ENCODE data around the gene HOXB7. TPM values are rescaled to one million over a fixed set of nuclear protein-coding genes. Genes with fewer than 3 reads are reported as not detected.
A peak's percentile ranks its signal among the peaks of the same experiment; 100 is the strongest.

HOXB7 gene
- total RNA-seq, 2 donors from 2014 or later = 1.1 to 2.7 TPM

DNA sequence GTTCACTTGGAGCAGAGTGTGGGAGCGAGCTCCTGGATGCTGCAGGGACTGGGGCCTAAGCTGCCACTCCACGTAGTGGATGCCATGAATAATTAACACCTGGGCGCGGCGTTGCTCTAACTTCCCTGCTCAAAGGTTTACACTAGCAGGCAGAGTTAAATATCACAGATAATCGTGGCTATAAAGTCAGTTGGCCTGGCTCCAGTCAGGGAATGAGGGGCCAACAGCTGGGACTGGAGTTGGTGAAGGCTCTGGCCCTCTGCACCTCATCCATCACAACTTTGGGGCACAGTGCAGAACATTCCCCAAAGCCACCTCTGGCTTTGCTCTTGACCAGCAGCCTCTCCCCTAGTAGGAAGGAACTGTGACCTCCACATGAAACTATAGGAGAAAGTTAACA, 43.6 kb downstream of the HOXB7 start:
- H3K36me3 Mint-ChIP-seq = no peaks in the 10 kb centered on the region
- peaks cover 0 to 2% of the 10 kb centered on the region in 2 donors for H3K27me3 Mint-ChIP-seq
- peaks cover 0 to 23% of the 10 kb centered on the region in 2 donors for H3K4me1 Mint-ChIP-seq (ENCODE audit: low read depth in 2 of 2)
- no peak overlapping the region for H3K27ac Mint-ChIP-seq
- no peak for ATAC-seq
- DNase-seq (ENCODE audit: low spot score) = no peak
- no peak overlapping the region for H3K4me3 Mint-ChIP-seq
- H3K9me3 Mint-ChIP-seq = no peaks in the 10 kb centered on the region

DNA sequence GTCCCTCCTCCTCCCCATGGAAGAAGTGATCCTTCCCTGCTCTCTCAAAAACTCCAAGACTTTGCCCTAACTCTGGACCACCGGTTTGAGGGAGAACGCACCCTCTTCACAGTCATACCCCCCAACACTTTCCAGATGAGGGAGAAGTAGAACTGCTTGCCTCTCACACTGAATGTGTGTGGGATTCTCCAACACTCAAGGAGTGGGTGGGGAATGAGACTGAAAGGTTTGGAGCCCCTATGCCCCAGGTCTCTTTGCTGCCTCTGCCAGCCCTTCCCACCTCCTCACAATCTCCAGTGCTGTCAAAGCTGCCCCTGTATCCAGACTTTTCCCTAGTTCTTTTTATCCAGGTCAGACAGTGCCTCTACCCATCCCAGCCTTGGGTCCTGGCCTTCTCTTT, 44.1 kb downstream of the HOXB7 start:
- peaks cover 0 to 2% of the 10 kb centered on the region in 2 donors for H3K27me3 Mint-ChIP-seq
- H3K36me3 Mint-ChIP-seq = no peaks in the 10 kb centered on the region
- H3K4me3 Mint-ChIP-seq = no peak overlapping the region
- H3K4me1 Mint-ChIP-seq (ENCODE audit: low read depth in 2 of 2) = peaks cover 3 to 25% of the 10 kb centered on the region in 2 donors
- H3K27ac Mint-ChIP-seq = no peak overlapping the region
- DNase-seq (ENCODE audit: low spot score) = no peak
- H3K9me3 Mint-ChIP-seq = no peaks in the 10 kb centered on the region
- ATAC-seq = no peak

DNA sequence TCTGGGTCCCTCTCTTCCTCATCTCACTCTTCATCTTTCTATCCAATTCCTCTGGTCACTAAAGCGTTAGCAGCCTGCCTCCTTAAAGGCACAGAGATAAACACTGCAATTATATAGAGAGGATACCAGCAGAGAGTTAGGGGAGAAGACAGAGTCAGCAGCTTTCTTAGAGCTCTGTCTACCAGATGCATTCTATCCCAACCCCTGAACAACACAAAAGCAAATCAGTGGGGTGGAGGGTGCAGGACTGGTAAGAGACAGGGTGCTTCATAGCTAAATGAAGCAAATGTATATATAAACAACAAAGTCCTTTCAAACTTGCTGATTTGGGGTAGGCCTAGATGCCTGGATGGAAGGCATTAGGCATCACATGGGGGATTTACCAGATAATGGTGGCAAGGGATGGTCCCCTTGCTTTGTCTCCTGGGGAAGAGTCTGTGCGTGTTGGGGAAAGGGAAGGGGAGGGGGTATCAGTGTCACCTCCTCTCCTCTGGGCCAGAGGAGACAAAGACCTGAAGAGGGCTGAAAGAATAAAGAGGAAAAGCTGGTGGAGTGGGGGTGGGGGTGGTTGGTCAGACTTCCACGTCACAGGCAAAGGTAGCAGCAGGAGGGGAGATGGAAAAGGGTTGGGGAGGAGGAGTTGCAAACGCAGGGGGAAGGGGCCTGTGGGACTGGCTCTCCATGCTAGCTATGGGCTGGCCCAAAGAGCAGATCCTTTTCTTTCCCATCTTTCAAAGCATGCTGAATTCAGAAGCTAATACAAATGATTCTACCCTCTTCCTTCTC, 44.7 kb downstream of the HOXB7 start:
- no peak overlapping the region for H3K4me3 Mint-ChIP-seq
- H3K27me3 Mint-ChIP-seq = peaks cover 0 to 2% of the 10 kb centered on the region in 2 donors
- H3K27ac Mint-ChIP-seq = no peak overlapping the region
- DNase-seq (ENCODE audit: low spot score) (no peak), ATAC-seq (no peak)
- H3K4me1 Mint-ChIP-seq (ENCODE audit: low read depth in 2 of 2) = peaks cover 9 to 30% of the 10 kb centered on the region in 2 donors
- H3K9me3 Mint-ChIP-seq = no peaks in the 10 kb centered on the region
- no peaks in the 10 kb centered on the region for H3K36me3 Mint-ChIP-seq

DNA sequence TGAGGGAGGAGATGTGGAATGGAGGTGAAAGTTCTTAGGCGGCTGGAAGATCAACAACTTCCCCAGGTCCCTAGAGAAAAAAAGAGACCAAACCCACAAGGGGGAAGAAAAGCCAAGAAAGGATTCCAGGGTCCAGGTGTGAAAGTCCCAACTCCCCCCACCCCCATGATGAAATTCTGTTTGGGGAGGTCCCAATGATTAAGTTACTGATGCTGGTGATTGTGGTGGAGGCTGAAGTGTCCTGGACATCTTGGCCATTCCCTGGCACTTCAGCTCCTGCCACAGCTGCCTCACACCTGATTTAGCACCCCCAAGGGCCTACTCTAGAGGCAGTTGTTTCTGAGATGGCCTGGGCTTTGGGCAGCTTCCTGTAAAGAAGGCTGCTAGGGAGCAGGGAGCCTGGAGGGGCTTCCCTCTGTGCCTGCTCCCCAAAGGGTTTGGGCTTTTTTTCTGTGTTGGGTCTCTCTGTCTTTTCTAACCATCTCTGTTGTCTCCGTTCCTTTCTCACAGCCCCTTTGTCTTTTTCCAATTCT, 45.7 kb downstream of the HOXB7 start:
- Mint-ChIP-seq H3K36me3 (no peaks in the 10 kb centered on the region), H3K4me1 (ENCODE audit: low read depth in 2 of 2) (peaks cover 11 to 35% of the 10 kb centered on the region in 2 donors), H3K9me3 (no peaks in the 10 kb centered on the region), H3K4me3 (no peak overlapping the region), H3K27me3 (peaks cover 0 to 2% of the 10 kb centered on the region in 2 donors), H3K27ac (no peak overlapping the region)
- DNase-seq (ENCODE audit: low spot score) (no peak), ATAC-seq (no peak)

DNA sequence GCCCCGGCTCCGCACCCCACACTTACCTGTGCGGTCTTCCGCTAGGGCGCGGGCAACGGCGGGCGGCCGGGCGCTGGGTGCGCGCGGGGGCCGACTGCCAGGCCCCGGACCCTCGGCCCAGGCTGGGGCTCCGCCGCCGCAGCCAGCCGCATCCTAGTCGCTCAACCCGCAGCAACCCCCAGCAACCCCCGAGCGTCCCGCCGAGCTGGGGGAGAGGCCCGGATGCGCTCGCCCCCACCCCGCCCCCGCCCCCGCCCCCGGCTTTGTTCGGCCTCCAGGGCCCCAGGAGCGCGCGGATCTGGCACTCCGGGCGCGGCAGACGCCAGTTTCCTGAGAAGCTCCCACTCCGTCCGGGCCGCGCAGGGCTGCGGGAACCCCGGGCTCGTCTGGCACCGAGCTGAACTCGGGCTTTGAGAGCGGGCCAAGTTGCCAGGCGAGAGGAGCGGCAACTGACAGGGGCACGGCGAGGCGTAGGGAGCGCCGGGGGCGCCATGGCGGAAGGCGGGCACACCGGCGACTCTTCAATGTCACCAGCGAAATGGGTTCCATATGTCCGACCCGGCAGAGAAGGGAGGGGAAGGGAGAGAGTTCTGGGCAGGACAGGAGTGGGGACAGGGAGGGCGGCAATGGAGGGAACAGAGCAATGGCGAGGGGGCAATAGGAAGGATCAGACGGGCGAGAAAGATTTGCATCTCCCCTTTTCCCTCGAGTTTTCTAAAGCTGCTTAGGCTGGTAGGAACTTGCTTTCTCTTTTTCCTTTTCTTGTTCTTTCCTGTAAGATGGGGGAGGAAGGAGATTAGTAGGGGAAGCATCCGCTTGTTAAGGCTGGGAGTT, 46.4 kb downstream of the HOXB7 start:
- Mint-ChIP-seq H3K4me3 (no peak overlapping the region), H3K27ac (no peak overlapping the region), H3K4me1 (ENCODE audit: low read depth in 2 of 2) (peaks cover 11 to 35% of the 10 kb centered on the region in 2 donors), H3K9me3 (no peaks in the 10 kb centered on the region), H3K36me3 (no peaks in the 10 kb centered on the region), H3K27me3 (peaks cover 0 to 2% of the 10 kb centered on the region in 2 donors)
- DNase-seq (ENCODE audit: low spot score) (no peak), ATAC-seq (peak; percentile 36 to 55)

DNA sequence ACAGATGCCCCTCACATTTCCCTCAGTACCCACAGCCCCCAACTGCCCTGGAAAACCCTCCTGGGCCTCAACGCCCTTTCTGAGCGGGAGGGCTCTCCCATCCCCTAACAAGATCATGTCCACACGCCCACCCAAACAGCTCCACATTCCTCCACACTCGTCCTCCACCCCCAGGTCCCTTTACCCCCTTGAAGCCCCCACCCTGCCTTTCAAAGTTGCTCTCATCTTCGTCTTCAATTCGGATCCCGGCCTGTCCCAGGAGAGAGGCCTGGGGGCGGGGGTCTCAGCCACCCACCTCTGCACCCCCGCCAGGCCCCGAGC, 47.0 kb downstream of the HOXB7 start:
- no peak for ATAC-seq
- H3K9me3 Mint-ChIP-seq = no peaks in the 10 kb centered on the region
- H3K27ac Mint-ChIP-seq = no peak overlapping the region

DNA sequence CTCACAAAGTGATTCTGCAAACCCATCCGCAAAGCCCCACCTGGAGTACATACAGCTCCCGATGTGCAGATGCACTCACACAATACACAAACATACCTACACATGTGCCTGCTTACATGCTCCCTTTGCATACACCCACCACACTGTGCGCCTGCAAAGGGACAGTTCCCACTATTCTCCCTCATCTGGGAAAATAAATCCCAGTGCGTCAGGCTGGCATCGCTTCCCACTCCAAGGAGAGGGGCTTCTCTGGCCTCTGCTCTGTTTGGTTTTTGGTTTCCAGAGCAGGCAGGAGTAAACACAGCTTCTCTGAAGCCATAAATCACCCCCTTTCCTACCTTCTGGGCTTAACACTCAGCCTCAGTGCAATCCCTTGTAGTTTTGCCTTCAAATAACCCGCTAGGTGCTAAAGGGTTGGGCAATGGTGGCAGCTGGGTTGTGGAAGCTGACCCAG, 47.4 kb downstream of the HOXB7 start:
- Mint-ChIP-seq H3K27ac (no peak overlapping the region), H3K4me1 (ENCODE audit: low read depth in 2 of 2) (peaks cover 11 to 33% of the 10 kb centered on the region in 2 donors), H3K9me3 (no peaks in the 10 kb centered on the region), H3K36me3 (no peaks in the 10 kb centered on the region), H3K4me3 (no peak overlapping the region), H3K27me3 (peaks cover 0 to 2% of the 10 kb centered on the region in 2 donors)
- no peak for ATAC-seq
- DNase-seq (ENCODE audit: low spot score) = no peak

More for the DNA sequence above, 47.0 kb downstream of the HOXB7 start:
- H3K27me3 Mint-ChIP-seq = peaks cover 0 to 2% of the 10 kb centered on the region in 2 donors
- H3K4me3 Mint-ChIP-seq = no peak overlapping the region
- DNase-seq (ENCODE audit: low spot score) = no peak
- H3K36me3 Mint-ChIP-seq = no peaks in the 10 kb centered on the region
- H3K4me1 Mint-ChIP-seq (ENCODE audit: low read depth in 2 of 2) = peaks cover 11 to 35% of the 10 kb centered on the region in 2 donors

DNA sequence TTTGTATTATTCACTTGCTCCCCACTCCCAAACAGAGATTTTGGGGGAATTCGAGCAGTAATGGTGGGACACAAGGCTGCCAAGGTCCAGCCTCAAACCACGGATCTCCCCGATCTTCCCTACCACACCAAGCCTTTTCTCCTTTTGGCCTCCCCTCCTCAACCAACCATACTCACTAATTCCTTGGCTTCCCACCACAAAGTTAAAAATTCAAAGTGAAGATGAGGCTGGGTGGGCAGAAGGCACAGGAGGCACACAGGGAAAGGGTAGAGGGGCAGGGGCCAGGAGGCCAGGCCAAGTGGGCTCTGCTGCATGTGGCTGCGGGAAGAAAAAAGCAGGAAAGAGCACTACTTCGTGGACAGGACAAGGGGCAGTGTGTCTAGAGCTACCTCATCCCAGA, 47.9 kb downstream of the HOXB7 start:
- H3K27ac Mint-ChIP-seq = no peak overlapping the region
- H3K4me1 Mint-ChIP-seq (ENCODE audit: low read depth in 2 of 2) = peaks cover 11 to 31% of the 10 kb centered on the region in 2 donors
- H3K36me3 Mint-ChIP-seq = no peaks in the 10 kb centered on the region
- H3K9me3 Mint-ChIP-seq = no peaks in the 10 kb centered on the region
- ATAC-seq (no peak), DNase-seq (ENCODE audit: low spot score) (no peak)
- H3K4me3 Mint-ChIP-seq = no peak overlapping the region
- peaks cover 0 to 2% of the 10 kb centered on the region in 2 donors for H3K27me3 Mint-ChIP-seq

DNA sequence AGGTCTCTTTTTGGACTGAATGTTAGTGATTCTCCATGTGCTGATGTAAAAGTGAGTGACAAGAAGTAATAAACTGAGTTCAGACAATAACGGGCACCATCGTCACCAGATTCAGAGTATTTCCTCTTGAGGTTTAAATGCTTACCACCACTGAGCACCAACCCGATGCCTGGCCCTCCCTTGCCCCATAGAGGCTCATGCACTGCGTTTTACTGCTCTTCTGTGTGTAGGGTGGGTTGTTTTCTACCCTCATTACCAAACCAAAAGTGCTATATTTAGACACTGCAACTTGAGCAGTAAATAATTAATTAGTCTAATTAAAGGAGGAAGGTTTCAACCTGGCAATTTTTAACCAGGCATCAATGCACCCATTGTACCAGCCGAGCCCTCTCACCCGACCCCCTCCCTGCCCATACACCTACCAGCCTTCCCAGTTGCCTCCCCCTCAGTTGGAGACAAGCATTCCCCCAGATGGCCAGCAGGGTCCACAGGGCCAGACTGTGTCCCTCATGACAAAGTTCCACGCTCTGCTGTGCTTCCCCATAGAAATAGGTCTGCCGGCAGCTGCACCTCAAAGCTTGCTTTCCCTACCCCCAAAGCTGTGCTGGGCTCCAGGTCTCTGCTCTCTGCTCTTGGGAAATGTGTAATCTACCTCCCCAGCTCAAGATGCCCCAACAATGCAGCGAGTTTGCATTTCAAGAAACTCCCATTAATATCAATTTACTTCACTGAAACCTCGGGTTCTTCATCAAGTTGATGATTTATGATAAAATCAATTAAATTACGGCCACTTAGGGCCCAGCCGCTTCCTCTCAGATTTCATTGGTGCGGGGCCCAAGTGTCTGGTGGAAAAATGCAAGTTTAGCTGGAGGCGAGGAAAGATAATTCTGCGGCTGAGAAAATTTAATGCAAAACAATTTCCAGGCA, 48.7 kb downstream of the HOXB7 start:
- ATAC-seq = no peak

DNA sequence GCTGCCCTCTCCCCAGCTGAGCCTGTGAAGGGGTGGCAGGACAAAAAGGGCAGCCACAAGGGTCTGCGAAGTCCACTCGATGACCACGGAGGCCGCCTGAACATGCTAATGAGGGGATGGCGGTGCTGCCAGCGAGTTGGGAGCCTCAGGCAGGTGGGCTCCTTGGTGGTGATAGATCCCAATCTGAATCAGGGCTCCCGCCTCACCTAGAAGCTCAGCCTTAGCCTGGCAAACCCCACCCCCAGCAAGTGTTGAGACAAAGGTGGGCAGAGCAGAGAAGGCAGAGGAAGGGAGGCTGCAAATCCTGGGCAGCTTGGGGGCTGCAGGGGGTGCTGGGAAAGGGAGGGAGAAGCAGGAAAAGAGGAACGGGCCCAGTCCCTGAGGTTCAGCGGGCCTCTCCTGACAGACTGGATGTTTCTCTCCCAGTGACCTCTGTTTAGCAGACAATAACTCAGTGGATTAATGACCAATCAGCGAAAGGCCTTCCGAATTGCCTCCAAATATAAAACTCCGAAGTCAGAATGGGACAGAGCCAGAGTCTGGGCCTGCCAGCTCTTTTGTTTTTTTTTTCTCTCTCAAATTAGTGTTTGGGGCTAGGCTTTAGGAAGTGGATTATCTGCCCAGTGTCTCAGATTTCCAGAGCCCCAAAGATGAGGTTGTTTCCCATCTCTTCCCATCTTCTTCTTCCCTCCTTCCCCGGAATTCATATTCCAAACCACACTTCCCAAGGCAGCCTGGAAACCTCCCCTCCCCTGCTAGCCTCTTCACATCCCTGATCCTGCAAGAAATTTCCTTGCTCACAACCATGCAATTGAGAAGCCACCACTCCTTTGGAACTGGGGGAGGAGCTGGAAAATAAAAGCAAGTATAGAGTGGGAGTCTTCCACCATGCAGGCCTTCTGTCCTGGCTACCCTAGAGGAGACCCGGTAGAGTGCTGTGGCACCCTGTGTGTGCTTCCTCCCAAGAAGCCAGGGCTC, 50.7 kb downstream of the HOXB7 start:
- Mint-ChIP-seq H3K4me1 (ENCODE audit: low read depth in 2 of 2) (peaks cover 15 to 47% of the 10 kb centered on the region in 2 donors), H3K4me3 (no peak overlapping the region), H3K27me3 (peaks cover 0 to 4% of the 10 kb centered on the region in 2 donors), H3K36me3 (no peaks in the 10 kb centered on the region), H3K9me3 (no peaks in the 10 kb centered on the region), H3K27ac (no peak overlapping the region)
- no peak for ATAC-seq
- no peak for DNase-seq (ENCODE audit: low spot score)

More for the DNA sequence above, 48.7 kb downstream of the HOXB7 start:
- Mint-ChIP-seq H3K27ac (peak overlapping the region in 1 of 2 donors; percentile 12), H3K36me3 (no peaks in the 10 kb centered on the region), H3K9me3 (no peaks in the 10 kb centered on the region), H3K27me3 (peaks cover 0 to 2% of the 10 kb centered on the region in 2 donors), H3K4me1 (ENCODE audit: low read depth in 2 of 2) (peaks cover 11 to 31% of the 10 kb centered on the region in 2 donors), H3K4me3 (no peak overlapping the region)
- no peak for DNase-seq (ENCODE audit: low spot score)

DNA sequence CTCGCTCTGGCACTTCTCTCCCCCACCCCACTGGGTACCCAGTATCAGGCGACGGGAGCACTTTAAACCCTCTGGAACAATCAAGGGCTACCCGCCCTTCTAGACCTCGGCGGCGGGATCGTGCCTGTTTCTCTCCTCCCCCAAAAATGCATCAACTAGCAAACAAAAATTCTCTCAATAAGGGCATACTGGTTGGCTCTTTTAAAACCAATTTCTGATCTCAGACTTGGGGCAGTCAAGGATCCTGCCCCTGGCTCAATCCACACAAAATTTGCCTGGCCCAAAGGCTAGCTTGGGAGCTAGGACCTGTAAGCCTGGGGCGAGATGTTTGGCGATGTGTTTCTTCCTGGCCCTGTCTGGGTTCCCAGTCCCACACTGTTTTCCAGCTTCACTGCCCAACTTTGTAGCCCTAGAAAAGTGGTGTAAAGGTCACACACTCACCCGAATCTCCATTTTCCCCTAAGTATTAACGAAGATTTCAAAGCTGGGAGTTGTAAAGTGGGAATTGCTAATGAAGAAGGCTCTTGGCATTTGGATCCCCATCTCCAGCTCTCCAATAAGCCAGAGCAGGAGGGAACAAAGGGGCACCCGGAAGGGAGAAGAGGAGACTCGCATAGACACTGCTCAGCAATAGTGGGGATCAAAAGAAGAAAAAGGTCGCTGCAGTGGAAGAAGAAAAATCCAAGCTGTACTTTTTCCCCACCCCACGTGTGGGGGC, 51.5 kb downstream of the HOXB7 start:
- H3K36me3 Mint-ChIP-seq = no peaks in the 10 kb centered on the region
- H3K27me3 Mint-ChIP-seq = peaks cover 0 to 4% of the 10 kb centered on the region in 2 donors
- H3K27ac Mint-ChIP-seq = peak overlapping the region in 1 of 2 donors; percentile 45
- ATAC-seq (no peak), DNase-seq (ENCODE audit: low spot score) (no peak)
- no peaks in the 10 kb centered on the region for H3K9me3 Mint-ChIP-seq
- H3K4me1 Mint-ChIP-seq (ENCODE audit: low read depth in 2 of 2) = peaks cover 19 to 47% of the 10 kb centered on the region in 2 donors
- no peak overlapping the region for H3K4me3 Mint-ChIP-seq

DNA sequence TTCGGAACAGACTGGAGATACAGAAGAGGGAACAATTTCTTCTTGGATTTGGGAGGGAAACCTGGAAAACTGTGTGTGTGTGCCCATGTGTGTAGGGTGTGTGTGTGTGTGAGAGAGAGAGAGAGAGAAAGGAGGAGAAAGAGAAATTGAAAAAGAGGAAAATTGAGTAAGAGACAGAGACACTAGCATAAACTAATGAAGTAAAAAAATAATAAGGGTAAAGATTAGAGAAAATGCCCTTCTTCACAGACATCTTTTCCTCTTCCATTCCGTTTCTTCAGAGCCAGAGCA, 52.0 kb downstream of the HOXB7 start:
- no peaks in the 10 kb centered on the region for H3K36me3 Mint-ChIP-seq
- no peak for DNase-seq (ENCODE audit: low spot score)
- H3K27me3 Mint-ChIP-seq = peaks cover 0 to 4% of the 10 kb centered on the region in 2 donors
- no peak overlapping the region for H3K27ac Mint-ChIP-seq
- peaks cover 19 to 46% of the 10 kb centered on the region in 2 donors for H3K4me1 Mint-ChIP-seq (ENCODE audit: low read depth in 2 of 2)
- no peaks in the 10 kb centered on the region for H3K9me3 Mint-ChIP-seq
- no peak overlapping the region for H3K4me3 Mint-ChIP-seq
- ATAC-seq = no peak
